Naive thymus-derived CD4-positive, alpha-beta T cell (primary cell): ENCODE results near the gene MRPL58. TPM values are rescaled to one million over a fixed set of nuclear protein-coding genes. Genes with fewer than 3 reads are reported as not detected.

Source experiments
- ATAC-seq: fragments of 150-1000 bp; cut with Tn5 transposase; 2 replicates; pipeline ENCODE4 v1.10.0; 2021; ENCODE audit warnings: mild to moderate bottlenecking, moderate library complexity
- CTCF ChIA-PET: fragments of 350-600 bp; sonication (Branson Sonifier 250); formaldehyde crosslinking; loops from one replicate; lab custom pipeline; 2021; ENCODE audit warnings: antibody characterized with exemption; lab: Charles Lee
- POLR2A ChIA-PET: fragments of 350-600 bp; sonication (Branson Sonifier 250); formaldehyde crosslinking; loops from one replicate; lab custom pipeline; 2021; ENCODE audit warnings: antibody characterized with exemption, inconsistent platforms; lab: Charles Lee
- DNase-seq, 9 donors: peaks; one replicate each; pipeline versions ENCODE4 v3.0.0 to v3.0.0-alpha.2; 2020 to 2022; ENCODE audit warnings: mixed read lengths in 1 of 9
- H3K27ac ChIP-seq: one replicate; pipeline ENCODE4 v1.7.0; 2013; ENCODE audit warnings: mild to moderate bottlenecking, low read depth, low read length, moderate library complexity
- H3K27me3 ChIP-seq, 2 donors: one replicate each; pipeline ENCODE4 v1.7.0; 2013; ENCODE audit warnings: low read length in 2 of 2, mild to moderate bottlenecking in 2 of 2, moderate library complexity in 2 of 2; ENCODE audit not compliant: control insufficient read depth in 2 of 2, insufficient read depth in 2 of 2
- H3K36me3 ChIP-seq, 3 experiments: 1 replicate in 2 of 3; 2 replicates in 1 of 3; pipeline ENCODE4 v1.7.0; 2013; ENCODE audit warnings: low read length in 3 of 3, mild to moderate bottlenecking in 3 of 3, moderate library complexity in 1 of 3; ENCODE audit not compliant: insufficient read depth in 3 of 3, control insufficient read depth in 2 of 3
- H3K4me1 ChIP-seq, 2 donors: one replicate each; pipeline ENCODE4 v1.7.0; 2013; ENCODE audit warnings: low read length in 2 of 2, mild to moderate bottlenecking in 2 of 2, moderate library complexity in 1 of 2; ENCODE audit not compliant: control insufficient read depth in 2 of 2, insufficient read depth in 2 of 2
- H3K4me3 ChIP-seq: 2 replicates; pipeline ENCODE4 v1.7.0; 2013; ENCODE audit warnings: mild to moderate bottlenecking, low read length
- H3K9me3 ChIP-seq, 3 experiments: 1 replicate in 2 of 3; 2 replicates in 1 of 3; pipeline ENCODE4 v1.7.0; 2013; ENCODE audit warnings: low read length in 3 of 3; ENCODE audit not compliant: control insufficient read depth in 2 of 3
- H3K27ac Mint-ChIP-seq, 9 donors: one replicate each; pipeline ENCODE4 v1.8.0; 2020 to 2022; ENCODE audit warnings: mixed read lengths in 9 of 9, mild to moderate bottlenecking in 8 of 9, moderate library complexity in 5 of 9, inconsistent platforms in 2 of 9
- H3K27me3 Mint-ChIP-seq, 5 donors: one replicate each; pipeline ENCODE4 v1.8.0; 2021 to 2022; ENCODE audit warnings: mixed read lengths in 5 of 5, mild to moderate bottlenecking in 1 of 5
- H3K36me3 Mint-ChIP-seq, 5 donors: one replicate each; pipeline ENCODE4 v1.8.0; 2020 to 2022; ENCODE audit warnings: mixed read lengths in 5 of 5, mild to moderate bottlenecking in 3 of 5, inconsistent platforms in 1 of 5
- H3K4me1 Mint-ChIP-seq, 7 donors: one replicate each; pipeline ENCODE4 v1.8.0; 2020 to 2022; ENCODE audit warnings: mixed read lengths in 7 of 7, mild to moderate bottlenecking in 3 of 7, inconsistent platforms in 1 of 7
- H3K4me3 Mint-ChIP-seq, 10 donors: one replicate each; pipeline ENCODE4 v1.8.0; 2020 to 2022; ENCODE audit warnings: mild to moderate bottlenecking in 10 of 10, mixed read lengths in 10 of 10, moderate library complexity in 6 of 10, inconsistent platforms in 2 of 10
- H3K9me3 Mint-ChIP-seq, 11 donors: one replicate each; pipeline ENCODE4 v1.8.0; 2020 to 2022; ENCODE audit warnings: mixed read lengths in 11 of 11, mild to moderate bottlenecking in 4 of 11, inconsistent platforms in 1 of 11, moderate library complexity in 1 of 11
- intact Hi-C, 2 donors: fragments of 100-400 bp; cut with micrococcal nuclease; formaldehyde crosslinking; loops; one replicate each; pipeline ENCODE4 v1.15.1; 2023
- polyA plus RNA-seq, 2 donors: library from polyadenylated mRNA; unstranded; fragments of 300-500 nt; fragmentation: Illumina TruSeq; gene quantifications; one replicate each; pipeline ENCODE4 v1.2.3, GENCODE V29; 2021
- total RNA-seq, 6 experiments: library from RNA in 5 of 6; stranded (reverse) in 5 of 6; gene quantifications; 1 replicate in 5 of 6; 2 replicates in 1 of 6; pipeline ENCODE4 v1.2.3 and lab custom pipeline; 2021 to 2026

Gene MRPL58
- total and polyA plus RNA-seq, 7 experiments from 2014 or later, result 11.7 to 71.4 (median 25.1) TPM

- Histone ChIP-seq H3K36me3 (peaks cover 0 to 53% (median 3%) of the 10 kb centered on the region in 3 experiments), H3K9me3 (no peaks in the 10 kb centered on the region), H3K27me3 (no peaks in the 10 kb centered on the region), H3K4me3 (no peak overlapping the region), H3K27ac (peak overlapping the region; percentile 23), H3K4me1 (no peaks in the 10 kb centered on the region)
- ATAC-seq (peak; percentile 79), DNase-seq (peak in 6 of 9 donors; percentile 32 to 56 (median 48))
- H3K4me1 Mint-ChIP-seq, result peaks cover 0 to 26% (median 20%) of the 10 kb centered on the region in 7 donors
- peaks cover 0 to 35% (median 5%) of the 10 kb centered on the region in 5 donors for H3K36me3 Mint-ChIP-seq
- ChIA-PET POLR2A (interaction anchor here (0.6 to 2.7 kb wide), 22 partner anchors 10 to 1381 kb away, joined by 3 to 18 read pairs (median 3); partner anchors contain the start of genes ARMC7, ATP5PD, KCTD2 and MRPL58), CTCF (interaction anchor here (0.6 to 4.2 kb wide), 37 partner anchors 8 to 1276 kb away, joined by 3 to 41 read pairs (median 4); partner anchors contain the start of genes ATP5PD, HID1, KCTD2 and MRPL58)
- peak overlapping the region in 8 of 9 donors; percentile 51 to 91 (median 81) for H3K27ac Mint-ChIP-seq
- intact Hi-C loops, result loop anchor here (1.0 kb wide), 4 partner anchors 55 to 353 kb away; no protein-coding TSS in a partner anchor
- no peak overlapping the region for H3K4me3 Mint-ChIP-seq
- no peaks in the 10 kb centered on the region for H3K9me3 Mint-ChIP-seq
- no peaks in the 10 kb centered on the region for H3K27me3 Mint-ChIP-seq
Measured at GRCh38 chr17:75059369-75060345, 47.2 kb downstream of the MRPL58 start.

GRCh38 chr17:75060434-75061054 is 48.1 kb downstream of the MRPL58 start:
- Histone ChIP-seq H3K27me3 (no peaks in the 10 kb centered on the region), H3K4me1 (no peaks in the 10 kb centered on the region), H3K4me3 (no peak overlapping the region), H3K27ac (no peak overlapping the region), H3K36me3 (peaks cover 0 to 59% (median 3%) of the 10 kb centered on the region in 3 experiments), H3K9me3 (no peaks in the 10 kb centered on the region)
- ATAC-seq (no peak), DNase-seq (no peak)
- ChIA-PET CTCF (interaction anchor here (0.6 to 4.2 kb wide), 25 partner anchors 9 to 352 kb away, joined by 3 to 41 read pairs (median 5); partner anchors contain the start of genes ATP5PD, HID1, KCTD2 and MRPL58), POLR2A (interaction anchor here (0.6 to 2.7 kb wide), 19 partner anchors 10 to 141 kb away, joined by 3 to 18 read pairs (median 3); partner anchors contain the start of genes ARMC7, ATP5PD, KCTD2 and MRPL58)
- no peaks in the 10 kb centered on the region for H3K9me3 Mint-ChIP-seq
- H3K4me1 Mint-ChIP-seq, result peaks cover 0 to 31% (median 23%) of the 10 kb centered on the region in 7 donors
- no peaks in the 10 kb centered on the region for H3K27me3 Mint-ChIP-seq
- no peak overlapping the region for H3K4me3 Mint-ChIP-seq
- intact Hi-C loops, result loop anchor here (1.0 kb wide), 4 partner anchors 54 to 352 kb away; no protein-coding TSS in a partner anchor
- H3K27ac Mint-ChIP-seq, result peak overlapping the region in 6 of 9 donors; percentile 72 to 91 (median 82)
- H3K36me3 Mint-ChIP-seq, result peaks cover 0 to 38% (median 5%) of the 10 kb centered on the region in 5 donors

GRCh38 chr17:75061055-75061438 is 48.6 kb downstream of the MRPL58 start:
- Histone ChIP-seq H3K4me3 (no peak overlapping the region), H3K27ac (no peak overlapping the region), H3K27me3 (no peaks in the 10 kb centered on the region), H3K4me1 (no peaks in the 10 kb centered on the region), H3K9me3 (no peaks in the 10 kb centered on the region), H3K36me3 (peaks cover 0 to 58% (median 3%) of the 10 kb centered on the region in 3 experiments)
- no peaks in the 10 kb centered on the region for H3K9me3 Mint-ChIP-seq
- ChIA-PET POLR2A (interaction anchor here (0.8 to 2.5 kb wide), 10 partner anchors 11 to 112 kb away, joined by 3 to 17 read pairs (median 4); partner anchors contain the start of genes ARMC7 and MRPL58), CTCF (interaction anchor here (0.7 to 4.2 kb wide), 10 partner anchors 9 to 141 kb away, joined by 3 to 41 read pairs (median 11); partner anchors contain the start of genes ATP5PD, KCTD2 and MRPL58)
- H3K36me3 Mint-ChIP-seq, result peaks cover 0 to 38% (median 5%) of the 10 kb centered on the region in 5 donors
- intact Hi-C loops, result no loop called here
- H3K4me1 Mint-ChIP-seq, result peaks cover 3 to 36% (median 24%) of the 10 kb centered on the region in 7 donors
- H3K27me3 Mint-ChIP-seq, result no peaks in the 10 kb centered on the region
- no peak overlapping the region for H3K4me3 Mint-ChIP-seq
- DNase-seq, result no peak
- peak overlapping the region in 1 of 9 donors; percentile 36 for H3K27ac Mint-ChIP-seq
- no peak for ATAC-seq

GRCh38 chr17:75061618-75062017 is 49.1 kb downstream of the MRPL58 start:
- Mint-ChIP-seq H3K36me3 (peaks cover 0 to 38% (median 7%) of the 10 kb centered on the region in 5 donors), H3K27ac (peak overlapping the region in 2 of 9 donors; percentile 13 to 55)

GRCh38 chr17:75063201-75063600 is 50.7 kb downstream of the MRPL58 start:
- Mint-ChIP-seq H3K36me3 (peaks cover 0 to 38% (median 7%) of the 10 kb centered on the region in 5 donors), H3K27ac (peak overlapping the region in 1 of 9 donors; percentile 13), H3K9me3 (peaks cover 0 to 2% (median 0%) of the 10 kb centered on the region in 11 donors), H3K27me3 (no peaks in the 10 kb centered on the region), H3K4me1 (peaks cover 13 to 45% (median 30%) of the 10 kb centered on the region in 7 donors), H3K4me3 (no peak overlapping the region)
- no peak overlapping the region for H3K27ac ChIP-seq
- H3K4me3 ChIP-seq, result no peak overlapping the region
- H3K9me3 ChIP-seq, result no peaks in the 10 kb centered on the region
- peaks cover 0 to 51% (median 3%) of the 10 kb centered on the region in 3 experiments for H3K36me3 ChIP-seq
- intact Hi-C loops, result no loop called here
- H3K4me1 ChIP-seq, result peaks cover 7 to 9% of the 10 kb centered on the region in 2 donors
- DNase-seq (no peak), ATAC-seq (no peak)
- no peaks in the 10 kb centered on the region for H3K27me3 ChIP-seq
- CTCF ChIA-PET, result interaction anchor here (0.6 to 4.2 kb wide), 3 partner anchors 51 to 115 kb away, joined by 3 to 41 read pairs (median 5); no protein-coding TSS in a partner anchor
- POLR2A ChIA-PET, result interaction anchor here (1.9 kb wide), 1 partner anchor 48 kb away, joined by 4 read pairs; no protein-coding TSS in a partner anchor

More at GRCh38 chr17:75061618-75062017, 49.1 kb downstream of the MRPL58 start:
- H3K4me3 Mint-ChIP-seq, result no peak overlapping the region
- H3K9me3 Mint-ChIP-seq, result peaks cover 0 to 2% (median 0%) of the 10 kb centered on the region in 11 donors
- no peak overlapping the region for H3K4me3 ChIP-seq
- no peaks in the 10 kb centered on the region for H3K4me1 ChIP-seq
- intact Hi-C loops, result no loop called here
- H3K27me3 Mint-ChIP-seq, result no peaks in the 10 kb centered on the region
- H3K9me3 ChIP-seq, result no peaks in the 10 kb centered on the region
- ATAC-seq (no peak), DNase-seq (no peak)
- POLR2A ChIA-PET, result interaction anchor here (0.8 to 2.5 kb wide), 6 partner anchors 10 to 63 kb away, joined by 3 to 17 read pairs (median 4); partner anchors contain the start of genes ARMC7, MRPL58 and SLC16A5
- no peak overlapping the region for H3K27ac ChIP-seq
- H3K4me1 Mint-ChIP-seq, result peaks cover 7 to 36% (median 23%) of the 10 kb centered on the region in 7 donors
- peaks cover 0 to 52% (median 3%) of the 10 kb centered on the region in 3 experiments for H3K36me3 ChIP-seq
- no peaks in the 10 kb centered on the region for H3K27me3 ChIP-seq
- CTCF ChIA-PET, result interaction anchor here (0.9 to 4.2 kb wide), 8 partner anchors 40 to 140 kb away, joined by 4 to 41 read pairs (median 15); partner anchors contain the start of gene MRPL58
